ENCODE measurements around the gene CDC20B.

The CDC20B gene

DNA sequence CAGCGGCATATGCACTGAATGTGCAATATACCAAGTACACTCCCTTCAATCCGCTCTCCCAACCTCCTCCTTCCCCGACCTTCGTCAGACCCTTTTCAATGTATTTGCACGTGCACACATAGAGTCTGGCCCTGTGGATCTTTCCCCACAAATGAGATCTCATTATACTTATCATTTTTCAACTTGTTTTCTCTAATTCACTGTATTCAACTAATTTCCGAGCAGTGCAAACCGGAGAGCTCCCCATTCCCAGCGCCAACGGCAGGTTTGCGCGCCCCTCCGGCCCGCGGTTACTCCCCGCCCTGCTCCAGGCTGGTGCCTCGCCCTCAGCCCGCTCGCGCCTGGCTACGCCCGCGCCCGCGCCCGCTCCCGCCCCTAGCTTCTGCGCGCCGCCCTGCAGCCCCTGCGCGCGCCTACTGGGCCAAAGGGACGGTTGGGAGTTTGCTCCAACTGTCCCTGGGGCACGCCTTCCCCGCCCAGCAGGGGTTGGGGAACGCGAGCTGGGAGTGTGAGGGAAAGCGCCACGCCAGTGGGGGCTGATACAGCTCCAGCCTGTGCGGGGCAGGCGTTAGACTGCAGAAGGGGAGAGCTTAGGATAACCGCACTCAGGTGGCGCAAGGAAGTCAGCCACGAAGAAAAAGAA, 3.3 kb upstream of the CDC20B start (continued):
- TF ChIP-seq, protein P1, sequence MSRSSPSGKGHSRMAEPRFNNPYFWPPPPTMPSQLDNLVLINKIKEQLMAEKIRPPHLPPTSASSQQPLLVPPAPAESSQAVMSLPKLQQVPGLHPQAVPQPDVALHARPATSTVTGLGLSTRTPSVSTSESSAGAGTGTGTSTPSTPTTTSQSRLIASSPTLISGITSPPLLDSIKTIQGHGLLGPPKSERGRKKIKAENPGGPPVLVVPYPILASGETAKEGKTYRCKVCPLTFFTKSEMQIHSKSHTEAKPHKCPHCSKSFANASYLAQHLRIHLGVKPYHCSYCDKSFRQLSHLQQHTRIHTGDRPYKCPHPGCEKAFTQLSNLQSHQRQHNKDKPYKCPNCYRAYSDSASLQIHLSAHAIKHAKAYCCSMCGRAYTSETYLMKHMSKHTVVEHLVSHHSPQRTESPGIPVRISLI (tag by site-specific recombination; IDR thresholded peaks at IDR 0.05), result no peak
- TF ChIP-seq, protein P2, sequence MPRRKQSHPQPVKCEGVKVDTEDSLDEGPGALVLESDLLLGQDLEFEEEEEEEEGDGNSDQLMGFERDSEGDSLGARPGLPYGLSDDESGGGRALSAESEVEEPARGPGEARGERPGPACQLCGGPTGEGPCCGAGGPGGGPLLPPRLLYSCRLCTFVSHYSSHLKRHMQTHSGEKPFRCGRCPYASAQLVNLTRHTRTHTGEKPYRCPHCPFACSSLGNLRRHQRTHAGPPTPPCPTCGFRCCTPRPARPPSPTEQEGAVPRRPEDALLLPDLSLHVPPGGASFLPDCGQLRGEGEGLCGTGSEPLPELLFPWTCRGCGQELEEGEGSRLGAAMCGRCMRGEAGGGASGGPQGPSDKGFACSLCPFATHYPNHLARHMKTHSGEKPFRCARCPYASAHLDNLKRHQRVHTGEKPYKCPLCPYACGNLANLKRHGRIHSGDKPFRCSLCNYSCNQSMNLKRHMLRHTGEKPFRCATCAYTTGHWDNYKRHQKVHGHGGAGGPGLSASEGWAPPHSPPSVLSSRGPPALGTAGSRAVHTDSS (tag by site-specific recombination; IDR thresholded peaks at IDR 0.05), result no peak
- TF ChIP-seq, protein P3, sequence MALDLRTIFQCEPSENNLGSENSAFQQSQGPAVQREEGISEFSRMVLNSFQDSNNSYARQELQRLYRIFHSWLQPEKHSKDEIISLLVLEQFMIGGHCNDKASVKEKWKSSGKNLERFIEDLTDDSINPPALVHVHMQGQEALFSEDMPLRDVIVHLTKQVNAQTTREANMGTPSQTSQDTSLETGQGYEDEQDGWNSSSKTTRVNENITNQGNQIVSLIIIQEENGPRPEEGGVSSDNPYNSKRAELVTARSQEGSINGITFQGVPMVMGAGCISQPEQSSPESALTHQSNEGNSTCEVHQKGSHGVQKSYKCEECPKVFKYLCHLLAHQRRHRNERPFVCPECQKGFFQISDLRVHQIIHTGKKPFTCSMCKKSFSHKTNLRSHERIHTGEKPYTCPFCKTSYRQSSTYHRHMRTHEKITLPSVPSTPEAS (tag by site-specific recombination; IDR thresholded peaks at IDR 0.05), result no peak
- TF ChIP-seq, protein P4, sequence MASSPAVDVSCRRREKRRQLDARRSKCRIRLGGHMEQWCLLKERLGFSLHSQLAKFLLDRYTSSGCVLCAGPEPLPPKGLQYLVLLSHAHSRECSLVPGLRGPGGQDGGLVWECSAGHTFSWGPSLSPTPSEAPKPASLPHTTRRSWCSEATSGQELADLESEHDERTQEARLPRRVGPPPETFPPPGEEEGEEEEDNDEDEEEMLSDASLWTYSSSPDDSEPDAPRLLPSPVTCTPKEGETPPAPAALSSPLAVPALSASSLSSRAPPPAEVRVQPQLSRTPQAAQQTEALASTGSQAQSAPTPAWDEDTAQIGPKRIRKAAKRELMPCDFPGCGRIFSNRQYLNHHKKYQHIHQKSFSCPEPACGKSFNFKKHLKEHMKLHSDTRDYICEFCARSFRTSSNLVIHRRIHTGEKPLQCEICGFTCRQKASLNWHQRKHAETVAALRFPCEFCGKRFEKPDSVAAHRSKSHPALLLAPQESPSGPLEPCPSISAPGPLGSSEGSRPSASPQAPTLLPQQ (tag by site-specific recombination; IDR thresholded peaks at IDR 0.05), result peak; percentile 58; the same call in 1 of the 2 replicates
- TF ChIP-seq ZNF658 (tag by site-specific recombination; IDR thresholded peaks at IDR 0.05) (no peak), ZNF701 (tag by site-specific recombination; IDR thresholded peaks at IDR 0.05) (no peak), ZNF777 (tag by site-specific recombination; IDR thresholded peaks at IDR 0.05; ENCODE audit: borderline replicate concordance) (no peak), ZNF747 (tag by site-specific recombination; IDR thresholded peaks at IDR 0.05) (no peak), ZNF19 (tag by site-specific recombination; IDR thresholded peaks at IDR 0.05; ENCODE audit: low read depth) (no peak), ZNF561 (tag by site-specific recombination; IDR thresholded peaks at IDR 0.05; ENCODE audit: borderline replicate concordance) (peak; percentile 97), ZNF529 (tag by site-specific recombination; IDR thresholded peaks at IDR 0.05; ENCODE audit: insufficient replicate concordance) (no peak), TRIM28 (IDR thresholded peaks at IDR 0.05; ENCODE audit: borderline replicate concordance, low read length) (no peak), KLF9 (tag by site-specific recombination; IDR thresholded peaks at IDR 0.05; ENCODE audit: low read depth) (peak; percentile 90), ZNF423 (tag by site-specific recombination; IDR thresholded peaks at IDR 0.05) (peak; percentile 91), FEZF1 (tag by site-specific recombination; IDR thresholded peaks at IDR 0.05) (no peak), ZNF624 (tag by site-specific recombination; IDR thresholded peaks at IDR 0.05) (no peak), ZNF654 (tag by site-specific recombination; IDR thresholded peaks at IDR 0.05; ENCODE audit: low read depth) (no peak), ZNF184 (tag by site-specific recombination; IDR thresholded peaks at IDR 0.05) (no peak), ZNF549 (tag by site-specific recombination; IDR thresholded peaks at IDR 0.05) (no peak), ZNF544 (tag by site-specific recombination; IDR thresholded peaks at IDR 0.05) (no peak), ZNF843 (tag by site-specific recombination; IDR thresholded peaks at IDR 0.05) (no peak), ZNF707 (tag by site-specific recombination; IDR thresholded peaks at IDR 0.05) (no peak), ZNF768 (tag by site-specific recombination; IDR thresholded peaks at IDR 0.05) (no peak), ZNF501 (tag by site-specific recombination; IDR thresholded peaks at IDR 0.05) (peak; percentile 19; the same call in 1 of the 2 replicates), SP7 (tag by site-specific recombination; IDR thresholded peaks at IDR 0.05) (peak; percentile 73), ZNF548 (tag by site-specific recombination; IDR thresholded peaks at IDR 0.05) (no peak)
- TF ChIP-seq, protein P5, sequence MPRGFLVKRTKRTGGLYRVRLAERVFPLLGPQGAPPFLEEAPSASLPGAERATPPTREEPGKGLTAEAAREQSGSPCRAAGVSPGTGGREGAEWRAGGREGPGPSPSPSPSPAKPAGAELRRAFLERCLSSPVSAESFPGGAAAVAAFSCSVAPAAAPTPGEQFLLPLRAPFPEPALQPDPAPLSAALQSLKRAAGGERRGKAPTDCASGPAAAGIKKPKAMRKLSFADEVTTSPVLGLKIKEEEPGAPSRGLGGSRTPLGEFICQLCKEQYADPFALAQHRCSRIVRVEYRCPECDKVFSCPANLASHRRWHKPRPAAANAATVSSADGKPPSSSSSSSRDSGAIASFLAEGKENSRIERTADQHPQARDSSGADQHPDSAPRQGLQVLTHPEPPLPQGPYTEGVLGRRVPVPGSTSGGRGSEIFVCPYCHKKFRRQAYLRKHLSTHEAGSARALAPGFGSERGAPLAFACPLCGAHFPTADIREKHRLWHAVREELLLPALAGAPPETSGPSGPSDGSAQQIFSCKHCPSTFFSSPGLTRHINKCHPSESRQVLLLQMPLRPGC (tag by site-specific recombination; IDR thresholded peaks at IDR 0.05), result no peak
- TF ChIP-seq, protein P6, sequence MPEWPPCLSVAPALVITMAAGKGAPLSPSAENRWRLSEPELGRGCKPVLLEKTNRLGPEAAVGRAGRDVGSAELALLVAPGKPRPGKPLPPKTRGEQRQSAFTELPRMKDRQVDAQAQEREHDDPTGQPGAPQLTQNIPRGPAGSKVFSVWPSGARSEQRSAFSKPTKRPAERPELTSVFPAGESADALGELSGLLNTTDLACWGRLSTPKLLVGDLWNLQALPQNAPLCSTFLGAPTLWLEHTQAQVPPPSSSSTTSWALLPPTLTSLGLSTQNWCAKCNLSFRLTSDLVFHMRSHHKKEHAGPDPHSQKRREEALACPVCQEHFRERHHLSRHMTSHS (tag by site-specific recombination; IDR thresholded peaks at IDR 0.05), result no peak
- TF ChIP-seq, protein P7, sequence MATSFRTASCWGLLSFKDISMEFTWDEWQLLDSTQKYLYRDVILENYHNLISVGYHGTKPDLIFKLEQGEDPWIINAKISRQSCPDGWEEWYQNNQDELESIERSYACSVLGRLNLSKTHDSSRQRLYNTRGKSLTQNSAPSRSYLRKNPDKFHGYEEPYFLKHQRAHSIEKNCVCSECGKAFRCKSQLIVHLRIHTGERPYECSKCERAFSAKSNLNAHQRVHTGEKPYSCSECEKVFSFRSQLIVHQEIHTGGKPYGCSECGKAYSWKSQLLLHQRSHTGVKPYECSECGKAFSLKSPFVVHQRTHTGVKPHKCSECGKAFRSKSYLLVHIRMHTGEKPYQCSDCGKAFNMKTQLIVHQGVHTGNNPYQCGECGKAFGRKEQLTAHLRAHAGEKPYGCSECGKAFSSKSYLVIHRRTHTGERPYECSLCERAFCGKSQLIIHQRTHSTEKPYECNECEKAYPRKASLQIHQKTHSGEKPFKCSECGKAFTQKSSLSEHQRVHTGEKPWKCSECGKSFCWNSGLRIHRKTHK (tag by site-specific recombination; IDR thresholded peaks at IDR 0.05), result no peak
